Caki2 (cell line): ENCODE measurements around the gene EDIL3. TPM values are rescaled to one million over a fixed set of nuclear protein-coding genes. Genes with fewer than 3 reads are reported as not detected.

Experiments used
- DNase-seq: peaks from one replicate; pipeline ENCODE4 v3.0.0-alpha.2; 2015; ENCODE audit warnings: low read depth
- in situ Hi-C: cut with HindIII; loops from 2 replicates; pipeline ENCODE4 v1.10.0; 2016; ENCODE audit warnings: low sequenced_read_pairs, low pct_unique_long_range_greater_than_20kb, mixed read lengths
- total RNA-seq: library from RNA; depleted of rRNA; stranded (reverse); fragments of >200 nt; shearing (Covaris generic); gene quantifications from 2 replicates; pipeline ENCODE4 v1.2.3, GENCODE V29; 2014; ENCODE audit warnings: low replicate concordance

Gene EDIL3
- total RNA-seq, 1 experiment from 2014 or later = 127 TPM

GRCh38 chr5:83972236-83972635 is 412.4 kb downstream of the EDIL3 start:
- in situ Hi-C loops = no loop called here
- DNase-seq = no peak

GRCh38 chr5:83967417-83967816 is 417.3 kb downstream of the EDIL3 start:
- in situ Hi-C loops = no loop called here
- DNase-seq = no peak

DNA sequence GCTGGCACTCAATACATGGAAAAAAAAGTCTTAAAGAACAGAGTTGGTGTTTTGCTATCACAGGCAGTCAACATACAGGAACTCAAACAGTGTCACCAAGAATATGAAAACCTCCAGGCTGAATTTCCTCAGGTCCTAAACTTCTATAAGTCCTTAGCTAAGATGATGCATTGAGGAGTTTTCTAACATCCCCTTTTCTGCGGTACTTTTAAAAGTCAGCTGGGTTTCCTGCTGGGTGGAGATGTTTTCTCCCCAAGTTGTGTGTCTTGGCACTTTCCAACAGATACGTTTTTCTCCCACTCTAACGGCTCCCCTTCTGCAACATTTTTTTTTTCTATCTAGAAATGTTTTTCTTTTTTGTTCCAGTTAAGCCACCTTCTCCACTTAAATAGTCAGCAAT is 419.2 kb downstream of the EDIL3 start:
- no peak for DNase-seq
- in situ Hi-C loops = no loop called here

GRCh38 chr5:83964271-83964670 is 420.4 kb downstream of the EDIL3 start:
- no peak for DNase-seq
- in situ Hi-C loops = no loop called here

GRCh38 chr5:83957188-83957587 is 427.5 kb downstream of the EDIL3 start:
- DNase-seq = no peak
- in situ Hi-C loops = no loop called here

DNA sequence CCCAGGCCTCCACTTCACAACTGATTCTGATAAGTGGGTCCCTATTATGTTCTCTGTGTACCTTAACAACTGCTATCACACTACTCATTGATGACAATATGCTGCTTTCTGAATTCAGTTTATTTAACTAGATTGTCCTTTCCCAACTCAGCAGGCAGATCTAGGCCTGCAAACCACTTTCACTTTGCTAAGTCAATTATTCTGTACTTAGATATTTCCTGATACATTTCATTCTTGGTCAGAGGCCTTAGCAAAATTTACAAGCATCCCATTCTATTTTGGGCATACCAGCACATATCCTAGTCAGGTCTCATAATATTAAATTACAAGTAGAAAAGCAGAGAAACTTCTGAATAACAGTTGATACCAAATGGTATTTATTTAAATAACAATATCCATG is 428.3 kb downstream of the EDIL3 start:
- in situ Hi-C loops = no loop called here
- no peak for DNase-seq

GRCh38 chr5:83955916-83956315 is 428.8 kb downstream of the EDIL3 start:
- no peak for DNase-seq
- in situ Hi-C loops = no loop called here

DNA sequence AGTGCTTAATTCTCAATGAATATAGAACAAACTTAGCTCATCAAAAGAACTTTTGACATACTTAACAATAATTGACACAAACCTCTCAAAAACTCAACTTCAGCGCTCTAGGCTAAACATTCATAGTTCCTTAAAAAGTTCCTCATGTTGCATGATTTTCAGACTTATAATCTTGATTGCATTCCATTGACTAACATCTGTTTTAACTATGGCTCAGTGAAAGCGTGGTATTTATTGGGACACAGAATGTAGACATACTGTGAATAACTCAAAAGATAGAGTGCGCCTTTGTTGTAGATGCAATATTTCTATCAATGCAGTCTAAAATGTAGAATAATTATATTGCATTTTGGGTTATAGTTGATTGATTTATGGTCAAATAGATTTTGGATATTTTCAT is 436.9 kb downstream of the EDIL3 start:
- in situ Hi-C loops = no loop called here
- no peak for DNase-seq

- in situ Hi-C loops = no loop called here
- DNase-seq = no peak
Measured at GRCh38 chr5:83946516-83946915, 438.2 kb downstream of the EDIL3 start.

DNA sequence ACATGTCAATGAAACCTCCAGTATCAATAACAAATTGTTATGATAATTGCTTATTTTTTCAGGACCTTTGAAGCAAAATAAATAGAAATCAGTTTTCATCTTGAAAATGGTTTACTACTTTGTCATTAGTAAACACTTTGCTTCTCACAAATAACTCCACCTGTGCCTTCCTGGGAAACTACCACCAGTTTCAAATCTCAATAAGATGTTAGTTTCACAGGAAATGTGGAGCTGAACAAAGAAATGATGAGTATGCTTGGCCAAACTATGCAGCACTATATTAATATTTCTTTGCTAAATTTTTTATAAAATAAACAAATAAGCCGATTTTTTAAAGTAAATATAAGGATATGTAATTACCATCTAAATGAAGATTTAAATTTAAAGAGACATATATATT is 442.5 kb downstream of the EDIL3 start:
- in situ Hi-C loops = no loop called here
- no peak for DNase-seq

DNA sequence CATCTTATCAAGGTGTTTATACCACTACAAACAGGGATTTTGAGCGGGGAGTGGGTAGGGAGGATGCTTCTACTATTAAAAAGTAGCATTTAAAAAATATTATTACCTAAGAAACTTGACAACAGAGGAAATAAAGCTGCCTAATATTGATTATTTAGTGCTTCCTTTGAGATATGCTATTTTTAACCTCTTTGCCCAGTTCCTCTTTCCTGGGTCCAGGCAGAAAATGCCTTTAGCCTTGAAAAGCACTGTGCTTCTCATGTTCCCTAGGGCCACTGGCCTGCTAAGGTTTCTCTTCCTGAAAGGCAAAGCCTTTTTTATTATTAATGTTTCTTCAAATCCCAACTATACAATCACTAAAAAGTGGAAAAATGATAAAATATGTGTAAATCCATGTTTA is 446.8 kb downstream of the EDIL3 start:
- DNase-seq = no peak
- in situ Hi-C loops = no loop called here

GRCh38 chr5:83931969-83932368 is 452.7 kb downstream of the EDIL3 start:
- no peak for DNase-seq
- in situ Hi-C loops = no loop called here

DNA sequence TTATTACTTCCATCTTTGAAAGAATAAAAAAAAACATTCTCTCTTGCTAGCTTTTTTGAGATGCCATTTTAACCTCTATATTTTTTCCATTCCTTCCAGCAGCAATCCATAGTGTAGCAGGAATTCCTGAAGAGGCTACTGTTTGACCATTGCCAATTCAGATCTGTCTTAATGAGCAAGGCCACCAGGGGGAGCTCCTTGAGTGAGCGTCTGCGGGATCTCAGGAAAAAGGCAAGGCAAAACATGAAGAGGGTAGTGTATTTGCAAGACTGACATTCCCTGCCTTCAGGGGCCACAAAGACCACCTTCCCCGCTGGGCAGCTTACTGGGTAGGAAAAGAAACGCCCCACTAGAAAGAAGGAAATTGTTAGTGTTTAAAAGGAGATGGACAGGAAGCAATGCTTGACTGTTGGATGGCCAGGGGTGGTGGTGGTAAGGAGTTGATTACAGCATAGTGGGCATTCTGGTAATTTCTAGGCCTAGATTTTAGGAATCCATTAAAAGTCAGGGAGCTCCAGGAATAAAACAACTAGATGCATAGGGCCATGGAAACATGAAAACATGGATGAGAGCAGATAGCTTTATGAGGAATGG is 457.4 kb downstream of the EDIL3 start:
- peak; percentile 54 for DNase-seq
- in situ Hi-C loops = no loop called here

- no peak for DNase-seq
- in situ Hi-C loops = no loop called here
Measured at GRCh38 chr5:83925955-83926337, 458.7 kb downstream of the EDIL3 start.

DNA sequence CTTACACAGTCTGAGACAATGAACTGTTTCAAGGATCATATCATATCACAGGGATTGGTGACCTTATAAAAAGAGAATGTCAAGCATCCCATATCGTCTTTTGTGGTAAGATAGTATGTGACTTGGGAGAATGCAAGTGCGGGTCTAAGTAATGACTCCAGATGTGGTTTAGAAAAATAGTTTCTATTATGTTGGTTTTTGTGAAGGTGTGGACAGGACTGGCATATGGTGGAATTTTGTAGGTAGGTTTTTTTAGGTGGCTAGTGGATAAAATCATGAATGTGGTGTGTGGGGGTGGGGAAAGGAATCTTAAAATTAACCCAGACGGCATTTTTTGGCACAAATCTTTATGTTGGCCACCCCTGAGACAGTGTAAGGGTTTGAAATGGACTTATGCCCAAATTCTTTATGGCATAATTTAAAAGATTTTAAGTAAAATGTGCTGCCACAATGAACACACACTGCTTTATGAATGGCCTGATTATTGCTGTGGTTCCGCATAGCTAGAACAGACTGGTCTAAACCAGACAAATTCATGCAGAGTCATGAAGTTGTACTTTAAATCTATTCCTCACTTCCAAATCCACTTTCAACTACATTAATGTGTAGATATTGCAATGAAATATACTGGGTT is 459.2 kb downstream of the EDIL3 start:
- in situ Hi-C loops = no loop called here
- peak; percentile 30 for DNase-seq

GRCh38 chr5:83924891-83925290 is 459.8 kb downstream of the EDIL3 start:
- no peak for DNase-seq
- in situ Hi-C loops = no loop called here

- in situ Hi-C loops = no loop called here
- DNase-seq = no peak
Measured at GRCh38 chr5:83924171-83924570, 460.5 kb downstream of the EDIL3 start.

DNA sequence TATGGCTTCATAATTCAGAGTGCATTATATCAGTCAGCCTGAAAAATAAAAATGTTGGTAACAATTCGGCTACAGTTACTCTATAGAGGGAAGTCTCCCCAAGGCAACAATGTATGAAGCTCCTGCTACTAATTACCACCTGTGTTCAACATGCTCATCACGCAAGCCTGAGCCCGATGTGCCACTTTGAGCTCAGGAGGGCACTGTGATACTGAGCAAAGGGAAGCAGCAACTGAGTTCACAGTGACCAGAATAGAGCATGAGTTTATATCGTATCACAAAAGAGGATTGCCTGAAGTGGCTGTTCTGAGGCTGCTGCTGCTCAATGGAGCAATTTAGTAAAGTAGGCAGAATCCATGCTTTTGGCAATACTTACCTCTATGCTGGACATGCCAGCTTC is 462.0 kb downstream of the EDIL3 start:
- DNase-seq = no peak
- in situ Hi-C loops = no loop called here

GRCh38 chr5:83921666-83922193 is 462.9 kb downstream of the EDIL3 start:
- in situ Hi-C loops = no loop called here

More at GRCh38 chr5:83921666-83922193, 462.9 kb downstream of the EDIL3 start:
- DNase-seq = no peak
